NT2/D1 (cell line): Measurements from ENCODE around the gene NECTIN1.
"Not testable (repeated sequence)": the region's sequence is repeated elsewhere in the genome, so short reads cannot be mapped to it uniquely, and the experiment has no call there.

Experiments
- DNase-seq: peaks from one replicate; pipeline ENCODE4 v3.0.0-alpha.2; 2011; ENCODE audit warnings: low read depth, low spot score
- H3K27me3 ChIP-seq: 2 replicates; pipeline ENCODE4 v1.6.0; 2011; ENCODE audit warnings: mild to moderate bottlenecking; ENCODE audit not compliant: insufficient read length, insufficient read depth
- H3K36me3 ChIP-seq: 2 replicates; pipeline ENCODE4 v1.6.1; 2011; ENCODE audit warnings: mild to moderate bottlenecking, low read length, mixed read lengths; ENCODE audit not compliant: insufficient read depth, insufficient read length
- H3K4me1 ChIP-seq: 2 replicates; pipeline ENCODE4 v1.5.1; 2011; ENCODE audit not compliant: insufficient read depth, insufficient read length
- H3K4me3 ChIP-seq: 2 replicates; pipeline ENCODE4 v1.5.1; 2011; ENCODE audit warnings: low read depth; ENCODE audit not compliant: insufficient read length
- H3K9ac ChIP-seq: 2 replicates; pipeline ENCODE4 v1.6.0; 2011; ENCODE audit warnings: low read depth; ENCODE audit not compliant: insufficient read length
- H3K9me3 ChIP-seq: 2 replicates; pipeline ENCODE4 v1.5.1; 2011; ENCODE audit warnings: mild to moderate bottlenecking, low read length; ENCODE audit not compliant: insufficient read depth
- SUZ12 ChIP-seq: IDR thresholded peaks from 2 replicates; pipeline ENCODE4 v1.6.1; 2011; ENCODE audit not compliant: insufficient read length, insufficient read depth; ENCODE audit errors: extremely low read depth
- YY1 ChIP-seq: IDR thresholded peaks from 2 replicates; pipeline ENCODE4 v1.6.1; 2011; ENCODE audit not compliant: insufficient read length, insufficient read depth
- ZNF274 ChIP-seq: IDR thresholded peaks from 2 replicates; pipeline ENCODE4 v1.6.1; 2011; ENCODE audit warnings: mild to moderate bottlenecking, low read depth, low read length

The NECTIN1 gene

DNA sequence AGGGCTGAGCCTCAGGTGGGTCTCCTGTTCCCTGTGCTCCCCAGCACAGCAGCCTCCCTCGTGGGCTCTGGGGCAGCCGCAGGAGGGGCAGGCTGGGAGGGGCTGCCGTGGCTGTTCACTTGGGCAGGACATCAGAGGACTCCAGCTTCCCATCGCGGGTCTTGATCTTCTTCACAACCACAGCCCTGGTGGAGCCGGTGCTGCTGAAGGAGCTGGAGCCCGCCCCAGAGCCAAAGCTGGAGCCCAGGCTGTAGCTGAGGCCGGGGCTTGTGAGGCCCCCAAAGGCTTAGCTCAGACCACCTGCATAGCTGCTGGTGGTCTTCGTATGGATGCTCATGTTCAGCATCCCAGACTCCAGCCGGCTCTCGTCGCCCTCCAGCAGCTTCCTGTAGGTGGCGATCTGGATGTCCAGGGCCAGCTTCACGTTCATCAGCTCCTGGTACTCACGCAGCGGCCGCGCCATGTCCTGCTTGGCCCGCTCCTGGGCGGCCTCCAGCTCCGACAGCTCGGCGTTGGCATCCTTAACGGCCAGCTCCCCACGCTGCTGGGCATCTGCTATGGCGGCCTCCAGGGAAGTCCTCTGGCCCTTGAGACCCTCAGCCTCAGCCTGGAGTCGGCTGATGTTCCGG, 126.1 kb downstream of the NECTIN1 start:
- Histone ChIP-seq H3K36me3 (no peaks in the 10 kb centered on the region), H3K9ac (no peak overlapping the region), H3K4me3 (no peak overlapping the region), H3K27me3 (peaks cover 2% of the 10 kb centered on the region), H3K9me3 (no peaks in the 10 kb centered on the region), H3K4me1 (peaks cover 8% of the 10 kb centered on the region)
- DNase-seq, result no peak
- TF ChIP-seq ZNF274 (no peak), YY1 (no peak), SUZ12 (no peak)

DNA sequence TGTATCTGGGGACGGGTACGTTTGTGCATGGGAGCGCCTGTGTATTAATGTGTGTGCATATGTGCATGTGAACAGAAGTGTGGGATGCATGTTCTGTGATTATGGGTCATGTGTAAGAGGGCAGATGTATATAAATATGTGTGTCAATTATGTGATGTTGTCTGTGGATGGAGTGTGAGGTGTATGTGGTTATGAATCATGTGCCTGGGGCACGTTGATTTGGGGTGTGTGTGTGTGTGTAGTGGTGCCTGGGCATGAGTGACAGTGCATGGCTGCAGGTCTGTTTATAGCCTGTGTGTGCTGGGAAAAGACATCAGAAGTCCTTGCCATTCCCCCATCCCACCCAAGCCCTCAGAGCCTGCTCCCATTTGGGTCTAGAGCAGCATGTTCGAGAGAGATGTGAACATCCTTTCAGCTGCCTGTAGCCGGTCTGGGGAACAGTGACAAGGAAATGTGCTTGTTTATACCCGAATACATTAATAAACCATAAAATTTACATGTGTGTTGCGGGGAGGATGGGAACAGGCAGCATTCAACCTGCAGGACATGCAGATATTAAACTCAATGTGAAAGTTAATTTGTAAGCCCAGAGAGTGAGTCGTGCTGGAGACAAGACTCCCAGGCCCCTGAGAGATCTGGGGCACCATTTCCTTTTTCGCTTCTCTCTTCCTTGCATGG, 129.0 kb downstream of the NECTIN1 start:
- H3K9me3 ChIP-seq, result no peaks in the 10 kb centered on the region
- DNase-seq, result no peak
- no peak overlapping the region for H3K9ac ChIP-seq
- no peaks in the 10 kb centered on the region for H3K36me3 ChIP-seq
- peaks cover 4% of the 10 kb centered on the region for H3K4me1 ChIP-seq
- H3K27me3 ChIP-seq, result no peaks in the 10 kb centered on the region
- TF ChIP-seq YY1, result no peak
- no peak for TF ChIP-seq SUZ12
- TF ChIP-seq ZNF274, result no peak
- no peak overlapping the region for H3K4me3 ChIP-seq

DNA sequence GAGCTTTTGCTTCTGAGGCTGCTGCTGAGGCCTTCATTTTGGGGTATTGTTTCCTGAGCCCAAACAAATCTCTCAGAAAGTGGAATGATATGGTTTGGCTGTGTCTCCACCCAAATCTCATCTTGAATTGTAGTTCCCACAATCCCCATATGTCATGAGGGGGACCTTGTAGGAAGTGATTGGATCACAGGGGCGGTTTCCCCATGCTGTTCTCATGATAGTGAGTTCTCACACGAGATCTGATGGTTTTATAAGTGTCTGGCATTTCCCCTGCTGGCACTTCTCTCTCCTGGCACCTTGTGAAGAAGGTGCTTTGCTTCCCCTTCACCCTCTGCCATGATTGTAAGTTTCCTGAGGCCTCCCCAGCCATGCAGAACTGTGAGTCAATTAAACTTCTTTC, 133.1 kb downstream of the NECTIN1 start:
- H3K9me3 ChIP-seq, H3K36me3 ChIP-seq, DNase-seq, H3K27me3 ChIP-seq, H3K4me3 ChIP-seq, H3K9ac ChIP-seq, H3K4me1 ChIP-seq: not testable (repeated sequence)

DNA sequence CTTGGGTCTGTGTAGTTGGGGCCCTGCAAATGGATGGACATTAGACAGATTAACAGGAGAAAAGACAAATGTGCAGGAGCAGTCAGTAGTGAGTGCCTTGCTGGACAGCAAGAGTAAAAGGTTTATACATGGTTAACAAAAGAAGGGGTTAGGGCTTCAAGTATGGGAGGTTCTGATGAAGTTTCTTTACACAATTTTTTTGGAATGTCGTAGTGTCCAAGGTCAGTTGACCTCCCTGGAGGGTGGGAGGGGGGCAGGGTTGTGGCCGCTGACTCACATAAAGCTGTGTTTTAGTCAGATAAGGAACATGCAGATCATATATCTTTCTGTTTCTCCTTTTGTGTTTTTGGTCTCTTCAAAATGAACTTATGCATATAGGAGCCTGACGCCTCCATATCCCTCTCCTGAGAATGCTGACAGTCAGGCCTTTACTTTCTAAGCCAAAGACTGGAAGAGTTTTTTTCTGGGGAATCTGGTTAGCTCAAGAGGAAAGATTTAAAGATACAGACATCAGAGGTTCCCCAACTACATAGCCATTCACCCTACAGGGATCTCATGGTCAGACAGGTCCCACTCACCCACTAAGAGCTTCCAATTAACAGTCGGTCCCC, 134.3 kb downstream of the NECTIN1 start:
- Histone ChIP-seq H3K4me3 (no peak overlapping the region), H3K9ac (no peak overlapping the region), H3K9me3 (no peaks in the 10 kb centered on the region), H3K27me3 (no peaks in the 10 kb centered on the region), H3K36me3 (no peaks in the 10 kb centered on the region), H3K4me1 (peaks cover 2% of the 10 kb centered on the region)
- DNase-seq, result no peak
- TF ChIP-seq SUZ12, result no peak
- no peak for TF ChIP-seq ZNF274
- no peak for TF ChIP-seq YY1

DNA sequence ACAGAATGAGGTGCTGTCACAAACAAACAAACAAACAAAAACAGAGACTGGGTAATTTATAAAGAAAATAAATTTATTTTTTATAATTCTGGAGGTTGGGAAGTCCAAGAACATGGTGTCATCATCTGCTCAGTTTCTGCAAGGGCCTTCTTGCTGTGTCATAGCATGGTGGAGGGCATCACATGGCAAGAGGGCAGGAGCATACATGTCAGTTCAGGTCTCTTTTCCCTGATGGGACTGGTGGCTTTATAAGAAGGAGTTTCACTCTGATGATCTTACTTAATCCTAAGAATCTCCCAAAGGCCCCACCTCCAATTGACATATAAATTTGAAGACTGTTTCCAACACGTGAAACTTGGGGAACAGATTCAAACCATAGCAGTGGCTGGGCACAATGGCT, 135.7 kb downstream of the NECTIN1 start:
- Histone ChIP-seq H3K9me3 (no peaks in the 10 kb centered on the region), H3K4me1 (peaks cover 2% of the 10 kb centered on the region), H3K4me3 (no peak overlapping the region), H3K9ac (no peak overlapping the region), H3K36me3 (no peaks in the 10 kb centered on the region), H3K27me3 (no peaks in the 10 kb centered on the region)
- no peak for TF ChIP-seq SUZ12
- no peak for TF ChIP-seq YY1
- no peak for TF ChIP-seq ZNF274
- no peak for DNase-seq

DNA sequence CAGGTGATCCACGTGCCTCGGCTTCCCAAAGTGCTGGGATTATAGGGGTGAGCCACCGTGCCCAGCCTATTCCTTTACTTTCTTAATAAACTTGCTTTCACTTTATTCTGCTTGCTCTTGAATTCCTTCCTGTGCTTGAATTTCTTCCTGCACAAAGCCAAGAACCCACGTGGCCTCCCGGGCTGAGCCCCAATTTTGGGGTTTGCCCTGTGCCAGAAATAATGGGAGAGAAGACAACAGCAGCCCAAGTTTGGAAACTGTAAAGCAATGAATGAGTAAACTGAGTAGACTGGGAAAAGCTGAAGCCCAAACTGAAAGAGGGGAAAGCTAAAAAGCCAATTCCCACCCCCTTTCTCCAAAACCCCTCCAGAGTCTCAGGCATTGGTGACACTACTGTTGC, 136.4 kb downstream of the NECTIN1 start:
- no peak overlapping the region for H3K9ac ChIP-seq
- H3K4me3 ChIP-seq, result no peak overlapping the region
- H3K27me3 ChIP-seq, result no peaks in the 10 kb centered on the region
- no peaks in the 10 kb centered on the region for H3K9me3 ChIP-seq
- peaks cover 2% of the 10 kb centered on the region for H3K4me1 ChIP-seq
- no peak for DNase-seq
- H3K36me3 ChIP-seq, result no peaks in the 10 kb centered on the region
- TF ChIP-seq ZNF274 (no peak), SUZ12 (no peak), YY1 (no peak)

DNA sequence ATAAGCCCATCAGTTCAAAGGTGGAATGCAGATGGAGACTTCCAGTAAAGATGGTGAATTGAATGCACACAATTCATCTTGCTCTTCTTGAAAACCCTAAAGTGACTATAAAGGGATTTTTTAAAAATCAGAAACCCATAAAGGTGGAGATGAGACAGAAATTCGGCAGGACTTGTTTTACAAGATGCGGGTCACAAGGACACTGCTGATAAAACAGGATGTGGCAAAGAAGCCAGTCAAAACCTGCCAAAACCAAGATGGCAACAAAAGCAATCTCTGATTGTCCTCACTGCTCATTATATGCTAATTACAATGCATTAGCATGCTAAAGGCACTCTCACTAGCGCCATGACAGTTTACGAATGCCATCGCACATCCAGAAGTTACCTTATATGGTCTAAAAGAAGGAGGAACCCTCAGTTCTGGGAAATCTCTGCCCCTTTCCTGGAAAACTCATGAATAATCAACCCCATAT, 137.1 kb downstream of the NECTIN1 start:
- Histone ChIP-seq H3K4me3 (no peak overlapping the region), H3K9ac (no peak overlapping the region), H3K27me3 (no peaks in the 10 kb centered on the region), H3K36me3 (no peaks in the 10 kb centered on the region), H3K4me1 (peaks cover 2% of the 10 kb centered on the region), H3K9me3 (no peaks in the 10 kb centered on the region)
- TF ChIP-seq ZNF274 (no peak), YY1 (no peak), SUZ12 (no peak)
- DNase-seq, result no peak
